Cardiac muscle cell (in vitro differentiated cells and primary cell): ENCODE results near the gene KAT2A. TPM values are rescaled to one million over a fixed set of nuclear protein-coding genes. Genes with fewer than 3 reads are reported as not detected.

ENCODE experiments used
- DNase-seq, 2 donors: peaks; one replicate each; pipeline versions ENCODE4 v3.0.0 to v3.0.0-alpha.2; 2010 to 2017; ENCODE audit warnings: low read depth in 1 of 2, low spot score in 1 of 2
- H3K27ac ChIP-seq: fragments of 200-600 bp; sonication (generic); 2 replicates; pipeline ENCODE4 v1.5.1; 2016
- H3K27me3 ChIP-seq: fragments of 200-600 bp; sonication (generic); 2 replicates; pipeline ENCODE4 v1.6.0; 2016; ENCODE audit warnings: control low read depth
- H3K36me3 ChIP-seq: fragments of 200-600 bp; sonication (generic); 2 replicates; pipeline ENCODE4 v1.5.1; 2016; ENCODE audit warnings: control low read depth
- H3K4me1 ChIP-seq: fragments of 200-600 bp; sonication (generic); 2 replicates; pipeline ENCODE4 v1.8.1; 2017; ENCODE audit warnings: low read depth, mild to moderate bottlenecking, mixed run types
- H3K4me3 ChIP-seq: fragments of 200-600 bp; sonication (generic); 2 replicates; pipeline ENCODE4 v1.5.1; 2016; ENCODE audit warnings: mild to moderate bottlenecking
- H3K9me3 ChIP-seq: fragments of 200-600 bp; sonication (generic); 2 replicates; pipeline ENCODE4 v1.5.1; 2017; ENCODE audit warnings: low read depth, mild to moderate bottlenecking, control low read depth
- polyA plus RNA-seq: library from polyadenylated mRNA; unstranded; fragments of >200 nt; fragmentation: Nextera tagmentation; extraction: Ambion mirVana; gene quantifications from 2 replicates; pipeline ENCODE4 v1.2.1, GENCODE V29; 2016
- total RNA-seq: library from RNA; depleted of rRNA; stranded (reverse); fragments of >200 nt; gene quantifications from 2 replicates; pipeline ENCODE4 v1.2.3, GENCODE V29; 2016
- TF ChIP-seq, protein P1 (sequence below): IDR thresholded peaks from 2 replicates; pipeline ENCODE4 v1.5.1; 2012; ENCODE audit warnings: low read depth, mild to moderate bottlenecking, low read length

The KAT2A gene
- total and polyA plus RNA-seq, 2 experiments from 2014 or later = 76.9 to 89.0 TPM

- DNase-seq = no peak
- H3K9me3 ChIP-seq = no peaks in the 10 kb centered on the region
- TF ChIP-seq, protein P1, sequence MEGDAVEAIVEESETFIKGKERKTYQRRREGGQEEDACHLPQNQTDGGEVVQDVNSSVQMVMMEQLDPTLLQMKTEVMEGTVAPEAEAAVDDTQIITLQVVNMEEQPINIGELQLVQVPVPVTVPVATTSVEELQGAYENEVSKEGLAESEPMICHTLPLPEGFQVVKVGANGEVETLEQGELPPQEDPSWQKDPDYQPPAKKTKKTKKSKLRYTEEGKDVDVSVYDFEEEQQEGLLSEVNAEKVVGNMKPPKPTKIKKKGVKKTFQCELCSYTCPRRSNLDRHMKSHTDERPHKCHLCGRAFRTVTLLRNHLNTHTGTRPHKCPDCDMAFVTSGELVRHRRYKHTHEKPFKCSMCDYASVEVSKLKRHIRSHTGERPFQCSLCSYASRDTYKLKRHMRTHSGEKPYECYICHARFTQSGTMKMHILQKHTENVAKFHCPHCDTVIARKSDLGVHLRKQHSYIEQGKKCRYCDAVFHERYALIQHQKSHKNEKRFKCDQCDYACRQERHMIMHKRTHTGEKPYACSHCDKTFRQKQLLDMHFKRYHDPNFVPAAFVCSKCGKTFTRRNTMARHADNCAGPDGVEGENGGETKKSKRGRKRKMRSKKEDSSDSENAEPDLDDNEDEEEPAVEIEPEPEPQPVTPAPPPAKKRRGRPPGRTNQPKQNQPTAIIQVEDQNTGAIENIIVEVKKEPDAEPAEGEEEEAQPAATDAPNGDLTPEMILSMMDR = no peak
- H3K27ac ChIP-seq = no peak overlapping the region
- no peak overlapping the region for H3K4me3 ChIP-seq
- peaks cover 4% of the 10 kb centered on the region for H3K4me1 ChIP-seq
- no peaks in the 10 kb centered on the region for H3K36me3 ChIP-seq
- H3K27me3 ChIP-seq = no peaks in the 10 kb centered on the region
Measured at GRCh38 chr17:42163696-42164407, 42.7 kb upstream of the KAT2A start.

GRCh38 chr17:42163113-42163512 is 41.9 kb upstream of the KAT2A start:
- Histone ChIP-seq H3K4me1 (peaks cover 4% of the 10 kb centered on the region), H3K4me3 (no peak overlapping the region), H3K36me3 (no peaks in the 10 kb centered on the region), H3K27me3 (no peaks in the 10 kb centered on the region), H3K9me3 (no peaks in the 10 kb centered on the region), H3K27ac (no peak overlapping the region)
- TF ChIP-seq, protein P1 = peak; percentile 51
- no peak for DNase-seq

GRCh38 chr17:42160531-42160910 is 39.4 kb upstream of the KAT2A start:
- no peaks in the 10 kb centered on the region for H3K36me3 ChIP-seq
- H3K4me3 ChIP-seq = no peak overlapping the region
- no peaks in the 10 kb centered on the region for H3K9me3 ChIP-seq
- H3K27me3 ChIP-seq = no peaks in the 10 kb centered on the region
- DNase-seq = no peak
- H3K4me1 ChIP-seq = peaks cover 4% of the 10 kb centered on the region
- no peak overlapping the region for H3K27ac ChIP-seq
- TF ChIP-seq, protein P1 = no peak

DNA sequence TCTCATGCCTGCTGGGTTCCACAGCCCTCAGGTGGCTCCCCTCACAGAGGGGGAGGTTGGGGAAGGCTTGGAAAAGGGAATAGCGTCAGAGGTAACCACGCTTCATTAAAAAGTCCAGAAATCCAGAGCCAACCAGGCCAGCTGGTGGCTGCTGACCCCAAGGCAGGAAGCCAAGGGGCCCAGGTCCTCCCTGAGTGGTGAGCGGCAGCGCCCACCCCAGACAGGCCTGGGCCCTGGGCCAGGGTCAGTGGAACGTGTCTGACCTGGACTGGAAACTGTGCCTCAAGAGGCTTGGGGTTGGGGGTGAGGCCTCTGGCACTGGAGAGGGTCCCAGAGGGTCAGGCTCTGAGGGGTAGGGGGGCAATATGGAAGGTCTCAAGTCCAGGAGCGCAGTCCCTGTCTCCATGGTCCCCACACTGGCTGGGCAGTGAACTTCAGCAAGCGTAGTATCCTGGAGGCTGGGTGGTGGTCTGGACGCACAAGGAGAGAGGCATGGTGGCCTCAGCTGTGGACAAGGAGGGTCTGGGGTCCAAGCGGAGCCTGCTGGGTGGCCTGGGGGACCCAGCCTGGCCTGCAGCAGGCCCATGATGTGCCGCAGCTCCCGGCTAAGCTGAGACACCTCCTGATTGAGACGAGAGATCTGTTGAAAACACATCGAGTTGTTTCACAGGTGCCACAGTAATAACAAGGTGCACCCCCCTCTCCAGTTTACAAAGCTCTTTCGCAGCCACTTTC is 38.8 kb upstream of the KAT2A start:
- TF ChIP-seq, protein P1 = no peak
- Histone ChIP-seq H3K4me3 (no peak overlapping the region), H3K27ac (no peak overlapping the region), H3K36me3 (no peaks in the 10 kb centered on the region), H3K4me1 (peaks cover 4% of the 10 kb centered on the region), H3K27me3 (no peaks in the 10 kb centered on the region), H3K9me3 (no peaks in the 10 kb centered on the region)
- no peak for DNase-seq

DNA sequence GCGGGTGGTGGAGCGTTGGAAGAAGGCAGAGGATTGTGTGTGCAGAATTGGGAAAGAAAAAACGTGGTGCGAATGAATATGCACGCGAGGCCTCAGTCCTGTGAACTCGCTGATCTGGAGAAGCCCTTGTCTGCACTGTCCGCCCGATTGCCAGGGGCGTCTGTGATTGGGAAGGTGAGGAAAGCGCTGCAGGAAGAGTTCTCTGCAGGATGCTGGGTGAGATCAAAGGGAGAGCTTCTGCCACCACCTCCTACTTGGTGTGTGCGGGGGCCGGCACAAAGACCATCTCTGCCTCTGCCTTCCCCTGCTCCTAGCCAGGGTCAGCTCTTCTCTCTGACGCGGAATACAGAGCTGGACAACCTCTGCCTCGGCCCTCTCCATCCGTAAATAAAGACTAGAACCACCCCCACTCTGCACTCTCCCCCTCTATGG is 34.5 kb upstream of the KAT2A start:
- TF ChIP-seq, protein P1 = no peak
- Histone ChIP-seq H3K27ac (no peak overlapping the region), H3K4me1 (peaks cover 9% of the 10 kb centered on the region), H3K36me3 (no peaks in the 10 kb centered on the region), H3K27me3 (no peaks in the 10 kb centered on the region), H3K9me3 (no peaks in the 10 kb centered on the region), H3K4me3 (peak overlapping the region; percentile 28)
- no peak for DNase-seq
